Cortex of kidney (tissue), 1 donor: ENCODE data around the gene SLC25A10.

Source experiments
- DNase-seq: peaks from one replicate; lab custom pipeline; 2025; lab: John Stamatoyannopoulos, UW

The SLC25A10 gene

DNA sequence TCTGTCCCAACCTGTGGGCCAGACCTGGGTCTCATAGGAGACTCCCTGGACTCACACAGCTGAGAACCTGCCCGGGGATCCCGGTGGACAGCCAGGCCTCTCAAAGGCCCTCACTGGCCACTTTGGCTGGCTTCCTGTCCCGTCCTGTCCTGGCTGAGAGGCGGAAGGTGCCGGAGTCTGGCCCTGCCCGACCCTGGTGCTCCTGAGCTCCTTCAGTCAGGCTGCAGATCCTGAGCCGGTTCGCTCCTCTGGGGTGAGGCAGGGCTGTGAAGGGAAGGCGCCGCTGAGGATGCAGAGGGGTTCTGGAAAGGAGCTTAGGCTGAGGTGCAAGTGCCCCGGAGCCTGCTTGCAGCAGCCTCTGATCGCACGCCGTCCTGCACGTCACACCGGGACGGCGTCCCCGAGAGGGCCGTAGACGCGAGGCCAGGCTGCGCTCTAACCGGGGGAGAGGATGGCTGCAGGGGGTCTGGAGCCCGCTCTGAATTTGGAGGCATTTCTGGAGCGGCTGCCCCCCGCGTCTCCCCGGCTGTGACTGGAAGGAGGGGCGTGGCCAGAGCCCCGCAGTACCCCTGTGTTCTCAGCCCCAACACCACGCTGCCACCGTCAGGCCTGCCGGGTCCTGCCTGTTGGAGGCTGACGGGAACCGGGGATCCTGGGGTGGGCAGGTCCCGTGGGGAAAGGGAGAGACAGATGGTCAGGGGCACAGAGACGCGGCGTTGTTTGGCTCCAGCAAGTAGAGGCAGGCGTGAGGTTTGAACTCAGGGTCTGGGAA, 24.1 kb upstream of the SLC25A10 start:
- no peak for DNase-seq

- no peak for DNase-seq
Measured at GRCh38 chr17:81688616-81689015, 23.5 kb upstream of the SLC25A10 start.

DNA sequence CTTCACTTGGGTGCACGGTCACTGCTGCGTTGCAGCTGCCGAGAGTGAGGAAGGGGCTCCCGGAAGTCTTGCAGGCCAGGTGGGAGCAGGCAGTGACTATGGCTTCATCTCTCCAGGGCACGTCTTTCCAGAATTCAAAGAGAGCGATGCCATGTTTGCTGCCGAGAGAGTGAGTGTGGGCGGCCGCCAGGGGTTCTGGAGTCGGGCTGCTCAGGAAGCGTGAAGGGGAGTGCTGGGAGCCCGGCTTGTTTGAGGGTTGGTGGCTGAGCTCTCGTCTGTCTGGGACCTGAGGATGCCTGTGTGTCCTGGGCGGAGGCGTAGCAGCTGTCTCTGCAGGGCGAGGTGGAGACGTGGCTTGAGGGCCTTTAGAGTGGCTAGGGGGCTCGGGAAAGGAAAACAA, 22.0 kb upstream of the SLC25A10 start:
- no peak for DNase-seq

DNA sequence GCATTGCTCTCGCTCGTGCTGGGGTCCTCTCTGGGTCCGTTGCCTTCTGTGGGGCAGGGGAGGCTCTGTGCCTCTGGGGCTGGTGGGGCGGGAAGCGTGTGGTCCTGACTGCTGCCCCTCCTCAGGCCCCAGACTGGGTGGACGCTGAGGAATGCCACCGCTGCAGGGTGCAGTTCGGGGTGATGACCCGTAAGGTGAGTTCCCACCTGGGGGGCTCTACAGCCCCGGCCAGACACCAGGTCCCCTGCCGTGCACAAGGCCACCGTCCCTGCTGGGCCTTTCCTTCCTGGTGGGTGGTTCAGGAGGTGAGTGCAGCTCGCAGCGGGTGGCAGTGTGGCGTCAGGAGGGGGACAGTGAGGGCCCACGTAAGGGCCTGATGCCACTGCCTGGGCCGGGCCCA, 21.5 kb upstream of the SLC25A10 start:
- no peak for DNase-seq

GRCh38 chr17:81691196-81691595, 20.9 kb upstream of the SLC25A10 start:
- no peak for DNase-seq

DNA sequence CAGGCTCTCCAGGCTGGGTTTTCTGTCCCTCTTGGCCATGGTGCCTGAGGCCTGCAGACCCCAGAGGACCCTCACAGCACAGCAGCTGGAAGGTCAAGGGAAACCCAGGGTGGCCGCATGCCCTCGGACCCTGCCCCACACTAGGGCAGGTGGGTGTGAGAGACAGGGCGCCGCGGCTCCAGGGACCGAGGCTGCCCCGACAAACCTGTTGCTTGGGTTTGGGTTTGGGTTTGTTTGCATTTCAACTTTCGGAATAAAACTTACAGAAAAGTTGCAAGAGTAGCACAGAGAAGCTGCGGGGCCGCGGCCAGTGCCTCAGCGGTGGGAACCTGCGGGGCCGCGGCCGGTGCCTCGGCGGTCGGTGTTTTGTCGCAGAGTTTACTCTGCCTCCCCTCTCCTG, 20.5 kb upstream of the SLC25A10 start:
- no peak for DNase-seq

DNA sequence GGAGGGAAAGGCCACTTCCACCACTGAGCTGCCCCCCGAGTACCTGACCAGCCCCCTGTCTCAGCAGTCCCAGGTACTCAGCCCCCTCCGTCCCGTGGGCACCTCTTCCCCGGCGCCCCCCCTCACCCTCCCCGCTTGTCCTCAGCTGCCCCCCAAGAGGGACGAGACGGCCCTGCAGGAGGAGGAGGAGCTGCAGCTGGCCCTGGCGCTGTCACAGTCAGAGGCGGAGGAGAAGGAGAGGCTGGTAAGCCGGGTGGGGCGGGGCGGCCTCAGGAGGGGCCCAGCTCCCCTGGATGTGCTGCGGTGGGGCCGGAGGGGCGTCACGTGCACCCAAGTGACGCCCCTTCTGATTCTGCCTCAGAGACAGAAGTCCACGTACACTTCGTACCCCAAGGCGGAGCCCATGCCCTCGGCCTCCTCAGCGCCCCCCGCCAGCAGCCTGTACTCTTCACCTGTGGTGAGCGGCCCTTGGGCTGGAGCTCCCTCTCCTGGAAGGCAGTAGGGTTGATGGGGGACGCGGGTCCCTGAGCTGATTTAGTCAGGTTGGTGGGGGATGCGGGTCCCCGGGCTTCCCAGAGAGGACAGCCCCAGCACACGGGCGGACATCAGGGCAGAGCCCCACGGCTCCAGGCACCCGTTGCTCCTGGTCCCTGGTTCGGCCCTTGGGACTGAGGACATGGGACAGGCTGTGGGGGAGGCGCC, 18.4 kb upstream of the SLC25A10 start:
- DNase-seq, result no peak

GRCh38 chr17:81694810-81695209, 17.3 kb upstream of the SLC25A10 start:
- no peak for DNase-seq

- DNase-seq, result no peak
Measured at GRCh38 chr17:81695211-81695610, 16.9 kb upstream of the SLC25A10 start.

- no peak for DNase-seq
Measured at GRCh38 chr17:81695801-81696200, 16.3 kb upstream of the SLC25A10 start.

GRCh38 chr17:81696218-81696941, 15.7 kb upstream of the SLC25A10 start:
- DNase-seq, result no peak

DNA sequence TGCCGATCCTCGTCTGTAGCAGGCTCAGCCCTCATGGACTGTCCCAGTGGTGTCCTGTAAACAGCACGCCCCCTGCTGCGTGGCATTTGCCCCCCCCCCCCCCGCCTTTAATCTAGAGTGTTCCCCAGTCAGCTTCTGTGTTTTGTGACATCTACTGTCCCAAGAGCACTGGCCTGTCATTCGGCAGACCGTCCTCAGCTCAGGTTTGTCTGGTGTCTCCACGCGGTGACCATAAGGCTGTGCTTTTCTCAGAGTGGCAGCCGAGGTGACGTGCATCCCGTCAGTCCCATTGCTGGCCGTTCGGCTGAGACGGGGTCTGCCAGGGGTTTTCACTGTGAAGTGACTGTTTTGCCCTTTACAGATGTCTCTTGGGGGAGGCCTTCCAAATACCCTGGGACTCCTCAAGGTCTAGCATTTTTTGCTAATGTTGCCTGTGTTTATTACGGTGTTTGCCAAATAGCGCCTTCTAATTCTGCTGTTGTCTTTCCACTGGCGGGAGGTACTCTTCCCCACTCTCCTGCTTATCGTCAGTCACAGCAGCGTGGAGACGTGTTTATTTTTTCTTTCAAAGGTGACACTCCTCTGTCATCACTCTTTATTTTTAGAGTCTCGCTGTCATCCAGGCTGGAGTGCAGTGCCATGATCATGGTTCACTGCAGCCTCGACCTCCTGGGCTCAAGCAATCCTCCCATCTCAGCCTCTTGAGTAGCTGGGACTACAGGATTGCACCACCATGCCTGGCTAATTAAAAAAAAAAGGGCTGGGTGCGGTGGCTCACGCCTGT, 14.6 kb upstream of the SLC25A10 start:
- DNase-seq, result no peak

- DNase-seq, result no peak
Measured at GRCh38 chr17:81700353-81701287, 11.5 kb upstream of the SLC25A10 start.

- no peak for DNase-seq
Measured at GRCh38 chr17:81701288-81702071, 10.6 kb upstream of the SLC25A10 start.

GRCh38 chr17:81702934-81703746, 8.9 kb upstream of the SLC25A10 start, which contains the start of gene MRPL12:
MRPL12 (plus strand) TSS chr17:81703367; CDS start chr17:81703502, 135 bp downstream.
- DNase-seq, result no peak

DNA sequence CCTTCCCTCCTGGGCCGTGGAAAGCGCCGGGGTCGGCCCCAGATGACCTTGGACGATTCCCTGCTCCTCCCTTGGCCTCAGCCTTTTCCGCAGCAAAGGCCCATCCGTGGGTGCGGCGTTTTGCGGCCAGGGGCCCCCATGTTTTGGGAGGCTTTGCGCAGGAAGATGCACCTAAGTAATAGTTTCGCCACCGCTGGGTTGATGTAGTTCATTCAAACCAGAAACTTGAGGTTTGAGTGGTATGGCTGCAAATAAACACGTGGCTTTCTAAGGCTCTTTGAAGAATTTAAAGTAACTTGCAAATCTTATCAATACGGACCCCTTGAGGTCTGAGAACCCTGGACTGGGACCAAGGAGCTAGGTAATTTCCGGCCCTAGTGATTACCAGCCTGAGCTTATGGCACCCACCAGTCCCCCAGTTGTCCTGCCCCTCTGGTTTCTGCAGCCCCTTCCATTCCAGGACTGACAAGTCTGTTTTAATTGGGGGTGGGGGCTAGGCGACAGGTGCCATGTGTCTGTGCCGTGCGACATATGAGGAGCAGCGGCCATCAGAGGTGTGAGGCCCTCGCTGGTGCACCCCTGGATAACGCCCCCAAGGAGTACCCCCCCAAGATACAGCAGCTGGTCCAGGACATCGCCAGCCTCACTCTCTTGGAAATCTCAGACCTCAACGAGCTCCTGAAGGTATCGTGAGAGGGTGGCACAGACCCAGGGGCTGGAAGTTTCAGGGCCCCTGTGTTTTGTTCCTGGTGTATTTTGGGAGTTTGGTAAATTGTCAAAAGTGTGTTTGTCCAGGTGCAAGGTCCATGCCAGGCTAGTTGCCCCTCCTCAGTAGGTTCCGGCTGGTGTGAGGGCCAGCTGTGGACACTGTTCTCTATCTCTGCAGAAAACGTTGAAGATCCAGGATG, 8.1 kb upstream of the SLC25A10 start:
- DNase-seq, result no peak

DNA sequence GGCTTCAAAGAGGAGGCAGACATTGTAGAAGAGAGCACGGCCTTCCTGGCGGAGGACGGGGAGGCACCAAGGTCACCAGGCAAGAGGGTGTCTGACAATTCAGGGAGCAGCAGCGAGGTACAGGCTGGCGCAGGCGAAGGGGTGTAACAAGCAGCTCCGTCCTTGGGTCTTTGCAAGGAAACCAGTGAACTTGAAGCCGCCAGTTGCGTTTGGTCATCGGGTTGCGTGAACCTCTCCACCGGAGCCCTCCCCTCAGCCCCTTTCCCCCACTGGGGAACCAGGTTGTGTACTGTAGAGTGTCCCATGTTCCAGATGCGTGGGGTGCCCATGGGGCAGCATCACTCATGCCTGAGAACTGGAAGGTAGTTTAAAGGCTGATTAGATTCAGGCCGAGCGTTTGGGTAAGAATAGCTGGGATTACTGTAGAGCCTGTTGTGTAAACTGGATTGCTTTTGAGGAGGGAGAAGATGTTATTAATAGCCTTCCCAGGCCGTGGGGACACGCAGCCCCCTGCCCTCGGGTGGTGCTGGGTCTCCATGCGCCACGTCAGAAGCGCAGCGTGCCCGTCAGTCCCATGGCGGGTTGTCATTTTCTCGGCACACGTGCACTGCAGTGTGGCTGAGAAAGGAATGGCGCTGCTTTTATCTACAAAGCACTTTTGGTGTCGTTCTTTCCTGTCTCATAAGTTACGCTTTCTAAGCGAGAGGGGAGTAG, 6.4 kb upstream of the SLC25A10 start:
- DNase-seq, result no peak

DNA sequence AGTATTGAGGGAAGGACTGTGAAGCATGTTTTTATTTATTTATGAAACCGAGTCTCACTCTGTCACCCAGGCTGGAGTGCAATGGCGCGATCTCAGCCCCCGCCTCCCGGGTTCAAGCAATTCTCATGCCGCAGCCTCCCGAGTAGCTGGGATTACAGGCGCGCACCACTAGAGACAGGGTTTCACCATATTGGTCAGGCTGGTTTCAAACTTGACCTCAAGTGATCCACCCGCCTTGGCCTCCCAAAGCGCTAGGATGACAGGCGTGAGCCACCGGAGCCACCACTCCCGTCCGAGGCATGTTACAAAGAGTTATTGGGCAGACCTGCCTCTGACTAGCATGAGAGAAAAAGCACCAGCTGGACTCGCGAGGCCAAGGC, 5.9 kb upstream of the SLC25A10 start:
- no peak for DNase-seq
